T-helper 22 cell (primary cell): ENCODE measurements around the gene CREG1.
A peak's percentile ranks its signal among the peaks of the same experiment; 100 is the strongest.
"Not testable (repeated sequence)": the region's sequence is repeated elsewhere in the genome, so short reads cannot be mapped to it uniquely, and the experiment has no call there.

ENCODE experiments used
- DNase-seq: peaks from one replicate; pipeline ENCODE4 v3.0.0-alpha.2; 2020; ENCODE audit warnings: low read depth

Gene CREG1

GRCh38 chr1:167563579-167564246, 10.2 kb upstream of the CREG1 start:
- no peak for DNase-seq

GRCh38 chr1:167562702-167563101, 9.1 kb upstream of the CREG1 start:
- no peak for DNase-seq

- no peak for DNase-seq
Observed at GRCh38 chr1:167561753-167562152, 8.2 kb upstream of the CREG1 start.

- DNase-seq = peak; percentile 46
Observed at GRCh38 chr1:167555971-167556714, 2.6 kb upstream of the CREG1 start.

- not testable (repeated sequence) for DNase-seq
Observed at GRCh38 chr1:167555072-167555471, 1.5 kb upstream of the CREG1 start.

- DNase-seq = no peak
Observed at GRCh38 chr1:167554028-167554779, 642 bp upstream of the CREG1 start.

- DNase-seq = no peak
Observed at GRCh38 chr1:167551362-167551761, 2.2 kb downstream of the CREG1 start.

- DNase-seq = no peak
Observed at GRCh38 chr1:167548059-167548932, 5.3 kb downstream of the CREG1 start.

- DNase-seq = no peak
Observed at GRCh38 chr1:167546935-167547334, 6.6 kb downstream of the CREG1 start.

- DNase-seq = no peak
Observed at GRCh38 chr1:167545349-167545748, 8.2 kb downstream of the CREG1 start.

GRCh38 chr1:167544447-167545093, 9.0 kb downstream of the CREG1 start:
- no peak for DNase-seq

- no peak for DNase-seq
Observed at GRCh38 chr1:167543199-167543990, 10.2 kb downstream of the CREG1 start.

GRCh38 chr1:167542109-167543032, 11.2 kb downstream of the CREG1 start:
- no peak for DNase-seq

- no peak for DNase-seq
Observed at GRCh38 chr1:167541610-167542009, 12.0 kb downstream of the CREG1 start.

- no peak for DNase-seq
Observed at GRCh38 chr1:167541003-167541402, 12.6 kb downstream of the CREG1 start.

GRCh38 chr1:167538657-167539056, 14.9 kb downstream of the CREG1 start:
- no peak for DNase-seq

GRCh38 chr1:167533851-167534300, 19.7 kb downstream of the CREG1 start:
- DNase-seq = no peak

- DNase-seq = no peak
Observed at GRCh38 chr1:167532964-167533824, 20.4 kb downstream of the CREG1 start.
